Stimulated activated CD4-positive, alpha-beta T cell treated with anti-CD3 and anti-CD28 coated beads, Interleukin-1b, Interleukin-23, amount 100 ng/mL, for 1 hour (primary cell): Measurements from ENCODE around the gene OR12D3.
"Not testable (repeated sequence)": the region's sequence is repeated elsewhere in the genome, so short reads cannot be mapped to it uniquely, and the experiment has no call there.

ENCODE experiments used
- DNase-seq, 2 donors: peaks; one replicate each; pipeline ENCODE4 v3.0.0-alpha.2; 2020; ENCODE audit warnings: low read depth in 2 of 2

The OR12D3 gene

GRCh38 chr6:29375191-29375590, at the start of gene OR12D3:
Gene OR12D3, minus strand, starts transcription at chr6:29375291. Its CDS starts 4 bp downstream, at chr6:29375287.
- DNase-seq, result no peak

- no peak for DNase-seq
Observed at GRCh38 chr6:29424575-29424974, 49.5 kb upstream of the OR12D3 start.

- DNase-seq, result no peak
Observed at GRCh38 chr6:29424168-29424567, 49.1 kb upstream of the OR12D3 start.

GRCh38 chr6:29419516-29419915, 44.4 kb upstream of the OR12D3 start:
- no peak for DNase-seq

- DNase-seq, result no peak
Observed at GRCh38 chr6:29414588-29414987, 39.5 kb upstream of the OR12D3 start, which contains the start of gene OR12D1. Gene OR12D1, plus strand, starts transcription at chr6:29414928.

GRCh38 chr6:29403801-29404200, 28.7 kb upstream of the OR12D3 start:
- no peak for DNase-seq

- DNase-seq, result no peak
Observed at GRCh38 chr6:29399525-29399924, 24.4 kb upstream of the OR12D3 start.

GRCh38 chr6:29395331-29395730, 20.2 kb upstream of the OR12D3 start, which contains the start of gene OR12D2:
Gene OR12D2, plus strand, starts transcription at chr6:29395631. Its CDS starts 1,069 bp downstream, at chr6:29396700.
- no peak for DNase-seq

GRCh38 chr6:29388533-29388932, 13.4 kb upstream of the OR12D3 start:
- DNase-seq, result no peak

- no peak for DNase-seq
Observed at GRCh38 chr6:29376003-29376402, 912 bp upstream of the OR12D3 start.

GRCh38 chr6:29368765-29369164, 6.3 kb downstream of the OR12D3 start, which contains the start of gene OR5V1:
Gene OR5V1, minus strand, starts transcription at chr6:29368865. Its CDS starts 12,670 bp downstream, at chr6:29356195.
- DNase-seq, result no peak

- DNase-seq, result no peak
Observed at GRCh38 chr6:29355603-29356002, 19.5 kb downstream of the OR12D3 start.

- no peak for DNase-seq
Observed at GRCh38 chr6:29354980-29355379, 20.1 kb downstream of the OR12D3 start.

GRCh38 chr6:29349348-29349747, 25.7 kb downstream of the OR12D3 start:
- DNase-seq, result not testable (repeated sequence)

- DNase-seq, result no peak
Observed at GRCh38 chr6:29345380-29345779, 29.7 kb downstream of the OR12D3 start.

GRCh38 chr6:29336269-29336668, 38.8 kb downstream of the OR12D3 start:
- no peak for DNase-seq

GRCh38 chr6:29332676-29333075, 42.4 kb downstream of the OR12D3 start:
- DNase-seq, result no peak

GRCh38 chr6:29325777-29326176, 49.3 kb downstream of the OR12D3 start:
- no peak for DNase-seq
